Stimulated activated CD4-positive, alpha-beta T cell treated with anti-CD3 and anti-CD28 coated beads, Interleukin-4, amount 100 ng/mL, for 24 hours (primary cell): ENCODE results near the gene RGL1.

Experiments used
- DNase-seq: peaks from one replicate; pipeline ENCODE4 v3.0.0-alpha.2; 2020

Gene RGL1

DNA sequence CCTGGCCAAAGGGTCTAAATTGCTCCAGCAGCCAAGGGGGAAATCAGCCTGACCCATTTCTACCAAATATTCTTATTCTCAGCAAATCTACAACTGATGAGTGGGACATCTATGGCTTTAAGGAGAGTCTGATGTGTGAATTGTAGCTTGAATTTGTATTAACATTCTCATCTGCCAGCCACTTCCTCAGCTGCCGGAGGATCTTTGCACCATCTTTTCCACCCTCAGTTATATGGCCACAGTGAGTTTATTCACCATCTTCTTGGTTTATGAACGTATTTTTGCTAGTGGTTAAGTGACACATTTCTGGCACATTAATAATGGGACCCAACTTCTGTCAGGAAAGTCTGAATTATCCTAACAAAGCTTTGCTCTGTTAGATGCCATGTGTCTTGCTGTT lies 163.0 kb downstream of the RGL1 start:
- no peak for DNase-seq

DNA sequence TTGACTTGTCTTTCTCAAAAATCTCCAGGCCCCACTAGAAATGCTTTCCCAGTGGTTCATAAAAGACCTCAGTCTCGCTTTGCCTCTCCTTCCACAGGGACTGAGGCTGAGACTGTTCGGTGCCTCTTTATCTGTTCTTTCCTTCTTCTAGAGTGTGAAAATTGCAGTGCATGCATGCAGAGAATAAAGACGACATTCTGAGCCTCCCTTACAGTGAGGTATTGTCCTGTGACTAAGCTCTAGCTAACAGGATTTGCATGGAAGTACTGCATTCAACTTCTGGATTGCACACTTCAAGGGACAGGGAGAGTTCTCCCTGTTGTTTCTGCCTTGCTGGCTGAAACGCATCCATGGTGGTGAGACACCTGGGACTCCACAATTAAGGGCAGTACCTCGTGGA lies 163.5 kb downstream of the RGL1 start:
- no peak for DNase-seq

DNA sequence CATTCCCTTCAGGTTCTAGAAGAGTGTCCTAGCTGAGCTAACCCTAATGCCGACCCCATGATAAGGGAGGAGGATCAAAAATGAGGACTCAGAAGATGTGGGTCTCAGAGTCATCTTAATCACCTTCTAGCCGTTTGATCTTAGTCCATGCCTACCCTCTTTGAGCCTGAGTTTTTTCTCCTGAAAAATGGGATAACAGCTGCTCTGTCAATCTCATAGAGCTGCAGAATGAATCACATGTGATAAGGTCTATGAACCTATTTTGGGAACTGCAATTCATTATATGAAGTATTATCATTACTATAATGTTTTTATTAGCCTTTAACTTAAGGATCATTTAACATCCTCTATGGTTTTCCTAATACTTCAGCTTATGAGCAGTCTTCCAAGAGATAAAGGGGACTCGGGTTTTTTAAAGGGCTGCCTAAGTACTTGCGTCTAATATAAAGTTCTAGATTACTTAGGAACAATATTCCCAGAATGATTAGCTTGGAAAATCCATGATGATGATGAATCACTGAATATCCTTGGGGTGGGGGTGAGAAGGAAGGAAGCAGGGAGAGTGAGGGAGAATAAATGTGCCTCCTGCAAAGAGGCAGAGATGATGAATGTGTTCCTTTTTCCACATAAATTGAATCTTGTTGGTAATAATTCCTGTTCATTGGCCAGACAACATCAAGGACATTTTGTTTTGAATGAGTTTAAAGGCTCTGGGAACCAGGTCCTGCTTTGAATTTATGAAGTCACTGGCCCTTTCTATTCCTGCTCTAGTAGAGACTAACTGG lies 165.8 kb downstream of the RGL1 start:
- no peak for DNase-seq

DNA sequence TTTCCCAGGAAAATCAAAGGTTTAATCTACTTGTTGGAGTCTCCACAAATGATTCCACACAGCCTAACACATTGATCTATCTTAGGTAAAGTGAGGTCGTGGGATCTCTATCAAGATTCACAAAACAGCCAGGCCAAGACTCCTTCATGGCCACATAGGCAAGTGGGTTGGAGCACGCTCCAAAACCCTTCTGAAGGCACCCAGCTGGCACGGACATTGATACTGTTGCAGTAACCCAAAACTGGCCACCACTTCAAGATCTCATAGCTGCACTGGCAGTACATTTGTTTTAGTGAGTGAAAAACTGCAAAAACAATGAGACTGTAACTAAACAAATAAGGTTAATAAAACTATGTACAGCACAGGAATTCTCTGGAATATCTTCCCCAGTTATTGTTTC lies 170.7 kb downstream of the RGL1 start:
- DNase-seq: no peak

DNA sequence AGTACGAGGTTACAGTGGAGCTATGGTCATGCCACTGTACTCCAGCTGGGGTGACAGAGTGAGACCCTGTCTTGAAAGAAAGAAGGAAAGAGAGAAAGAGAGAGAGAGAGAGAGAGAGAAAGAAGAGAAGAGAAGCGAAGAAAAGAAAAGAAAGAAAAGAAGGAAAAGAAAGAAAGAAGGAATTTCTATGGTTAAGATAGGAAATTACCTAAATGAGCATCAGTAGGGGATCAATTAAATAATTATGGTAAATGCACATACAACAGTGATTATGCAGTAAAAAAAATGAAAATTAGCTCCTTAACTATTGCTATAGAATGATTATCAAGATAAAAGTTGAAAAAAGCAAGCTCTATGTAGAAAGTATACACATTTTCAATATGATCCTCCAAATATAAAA lies 172.8 kb downstream of the RGL1 start:
- DNase-seq: no peak
